ENCODE data around the gene RNF217.

DNA sequence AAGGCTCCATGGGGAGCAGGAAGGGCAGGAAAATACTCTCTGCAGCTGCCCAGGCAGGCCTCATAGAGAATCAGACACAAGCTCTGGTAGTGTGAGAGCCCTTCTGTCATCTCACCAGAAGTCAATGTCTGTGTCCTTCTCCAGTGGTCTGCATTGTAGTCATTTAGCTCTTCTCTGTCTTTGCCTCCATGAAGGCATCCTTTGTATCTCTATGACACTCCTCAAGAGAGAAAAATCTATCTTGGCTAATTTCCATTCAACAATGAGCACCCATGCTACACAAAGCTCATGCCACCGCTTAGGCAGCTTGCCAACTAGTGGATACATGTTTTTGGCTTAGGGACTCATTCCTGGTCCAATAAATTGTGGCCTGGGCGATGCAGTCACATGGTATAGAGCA, 92.1 kb downstream of the RNF217 start:
- no peak for TF ChIP-seq CTCF (conservative IDR thresholded peaks at IDR 0.05 in 1 of 2, IDR thresholded peaks at IDR 0.05 in 1 of 2; ENCODE audit: extremely low read depth in 1 of 2, insufficient read depth in 1 of 2, low read depth in 1 of 2, low read length in 2 of 2)
- TF ChIP-seq EZH2 (IDR thresholded peaks at IDR 0.05; ENCODE audit: borderline replicate concordance, low read length) = no peak
